AG09309 (cell line): ENCODE data around the gene OLFML3.
"Not testable (repeated sequence)": the region's sequence is repeated elsewhere in the genome, so short reads cannot be mapped to it uniquely, and the experiment has no call there.

Experiments used
- DNase-seq: peaks from one replicate; pipeline ENCODE4 v3.0.0-alpha.2; 2010; ENCODE audit warnings: low read depth
- H3K4me3 ChIP-seq: 2 replicates; pipeline ENCODE4 v1.5.1; 2011; ENCODE audit warnings: mild to moderate bottlenecking, low read depth, low read length, moderate library complexity; ENCODE audit not compliant: control insufficient read depth
- CTCF ChIP-seq: IDR thresholded peaks from 2 replicates; pipeline ENCODE4 v1.5.1; 2011; ENCODE audit warnings: mild to moderate bottlenecking, low read depth, low read length, inconsistent platforms; ENCODE audit not compliant: insufficient read depth, control insufficient read depth; ENCODE audit errors: missing control alignments

Gene OLFML3

GRCh38 chr1:113998361-113998760, 19.1 kb downstream of the OLFML3 start:
- no peak overlapping the region for H3K4me3 ChIP-seq
- DNase-seq: no peak
- no peak for TF ChIP-seq CTCF

GRCh38 chr1:113999233-113999632, 20.0 kb downstream of the OLFML3 start:
- TF ChIP-seq CTCF: no peak
- no peak overlapping the region for H3K4me3 ChIP-seq
- DNase-seq: no peak

- no peak for TF ChIP-seq CTCF
- DNase-seq: no peak
- no peak overlapping the region for H3K4me3 ChIP-seq
Measured at GRCh38 chr1:113999799-114000198, 20.5 kb downstream of the OLFML3 start.

- no peak for TF ChIP-seq CTCF
- H3K4me3 ChIP-seq: no peak overlapping the region
- no peak for DNase-seq
Measured at GRCh38 chr1:114000406-114000805, 21.1 kb downstream of the OLFML3 start.

GRCh38 chr1:114002492-114003239, 23.4 kb downstream of the OLFML3 start:
- DNase-seq: no peak
- no peak for TF ChIP-seq CTCF
- H3K4me3 ChIP-seq: no peak overlapping the region

GRCh38 chr1:114003431-114003830, 24.2 kb downstream of the OLFML3 start:
- no peak overlapping the region for H3K4me3 ChIP-seq
- TF ChIP-seq CTCF: no peak
- no peak for DNase-seq

GRCh38 chr1:114006825-114007224, 27.6 kb downstream of the OLFML3 start:
- not testable (repeated sequence) for H3K4me3 ChIP-seq, DNase-seq
